ENCODE data around the gene NPDC1. TPM values are rescaled to one million over a fixed set of nuclear protein-coding genes. Genes with fewer than 3 reads are reported as not detected.

Gene NPDC1
- total and polyA plus RNA-seq, 2 donors (not counting 1 experiment from before 2014, with no cell fraction given), result 9.0 to 15.7 TPM

GRCh38 chr9:137038916-137039315, 7.1 kb downstream of the NPDC1 start:
- Histone ChIP-seq H3K9ac (ENCODE audit: insufficient read depth, low read length) (no peak overlapping the region), H4K20me1 (ENCODE audit: control insufficient read depth, extremely low read depth, insufficient read depth, low read length) (no peaks in the 10 kb centered on the region), H2AFZ (ENCODE audit: low read length) (no peak overlapping the region), H3K27me3 (ENCODE audit: control insufficient read depth, insufficient read depth, low read length) (no peaks in the 10 kb centered on the region), H3K4me1 (ENCODE audit: control insufficient read depth, extremely low read depth, insufficient read depth, low read length) (peaks cover under 1% of the 10 kb centered on the region), H3K27ac (ENCODE audit: insufficient read depth, low read length) (no peak overlapping the region), H3K9me3 (ENCODE audit: control insufficient read depth, insufficient read depth, low read depth, low read length) (no peaks in the 10 kb centered on the region), H3K4me3 (replicated peaks in 1 of 4; ENCODE audit: control extremely low read depth in 1 of 4, insufficient read depth in 1 of 4, low read depth in 3 of 4, low read length in 4 of 4) (no peak overlapping the region), H3K36me3 (ENCODE audit: control insufficient read depth, insufficient read depth, low read length) (peaks cover 11% of the 10 kb centered on the region), H3K79me2 (ENCODE audit: control insufficient read depth, insufficient read depth, low read length) (peaks cover 5% of the 10 kb centered on the region), H3K4me2 (ENCODE audit: extremely low read depth, insufficient read depth, low read length) (no peak overlapping the region)
- no peak for DNase-seq (ENCODE audit: low read depth in 2 of 2)
- no peak for TF ChIP-seq CTCF (conservative IDR thresholded peaks at IDR 0.05 in 1 of 2, IDR thresholded peaks at IDR 0.05 in 1 of 2; ENCODE audit: low read depth in 1 of 2, low read length in 2 of 2)
- TF ChIP-seq EZH2 (IDR thresholded peaks at IDR 0.05; ENCODE audit: low read length, missing control alignments), result no peak

GRCh38 chr9:137037483-137037882, 8.5 kb downstream of the NPDC1 start:
- no peaks in the 10 kb centered on the region for H4K20me1 ChIP-seq (ENCODE audit: control insufficient read depth, extremely low read depth, insufficient read depth, low read length)
- no peak for DNase-seq (ENCODE audit: low read depth in 2 of 2)
- H3K27me3 ChIP-seq (ENCODE audit: control insufficient read depth, insufficient read depth, low read length), result no peaks in the 10 kb centered on the region
- no peaks in the 10 kb centered on the region for H3K9me3 ChIP-seq (ENCODE audit: control insufficient read depth, insufficient read depth, low read depth, low read length)
- H3K4me2 ChIP-seq (ENCODE audit: extremely low read depth, insufficient read depth, low read length), result no peak overlapping the region
- H3K36me3 ChIP-seq (ENCODE audit: control insufficient read depth, insufficient read depth, low read length), result peaks cover 11% of the 10 kb centered on the region
- no peak overlapping the region for H3K27ac ChIP-seq (ENCODE audit: insufficient read depth, low read length)
- H2AFZ ChIP-seq (ENCODE audit: low read length), result no peak overlapping the region
- no peaks in the 10 kb centered on the region for H3K79me2 ChIP-seq (ENCODE audit: control insufficient read depth, insufficient read depth, low read length)
- no peak overlapping the region for H3K4me3 ChIP-seq (replicated peaks in 1 of 4; ENCODE audit: control extremely low read depth in 1 of 4, insufficient read depth in 1 of 4, low read depth in 3 of 4, low read length in 4 of 4)
- TF ChIP-seq CTCF (conservative IDR thresholded peaks at IDR 0.05 in 1 of 2, IDR thresholded peaks at IDR 0.05 in 1 of 2; ENCODE audit: low read depth in 1 of 2, low read length in 2 of 2), result no peak
- TF ChIP-seq EZH2 (IDR thresholded peaks at IDR 0.05; ENCODE audit: low read length, missing control alignments), result no peak
- H3K9ac ChIP-seq (ENCODE audit: insufficient read depth, low read length), result no peak overlapping the region
- no peaks in the 10 kb centered on the region for H3K4me1 ChIP-seq (ENCODE audit: control insufficient read depth, extremely low read depth, insufficient read depth, low read length)

GRCh38 chr9:137037035-137037434, 8.9 kb downstream of the NPDC1 start:
- no peak overlapping the region for H3K4me3 ChIP-seq (replicated peaks in 1 of 4; ENCODE audit: control extremely low read depth in 1 of 4, insufficient read depth in 1 of 4, low read depth in 3 of 4, low read length in 4 of 4)
- no peaks in the 10 kb centered on the region for H3K4me1 ChIP-seq (ENCODE audit: control insufficient read depth, extremely low read depth, insufficient read depth, low read length)
- no peak for TF ChIP-seq EZH2 (IDR thresholded peaks at IDR 0.05; ENCODE audit: low read length, missing control alignments)
- peaks cover 11% of the 10 kb centered on the region for H3K36me3 ChIP-seq (ENCODE audit: control insufficient read depth, insufficient read depth, low read length)
- H3K9me3 ChIP-seq (ENCODE audit: control insufficient read depth, insufficient read depth, low read depth, low read length), result no peaks in the 10 kb centered on the region
- H3K9ac ChIP-seq (ENCODE audit: insufficient read depth, low read length), result no peak overlapping the region
- no peaks in the 10 kb centered on the region for H3K79me2 ChIP-seq (ENCODE audit: control insufficient read depth, insufficient read depth, low read length)
- no peak for DNase-seq (ENCODE audit: low read depth in 2 of 2)
- H4K20me1 ChIP-seq (ENCODE audit: control insufficient read depth, extremely low read depth, insufficient read depth, low read length), result no peaks in the 10 kb centered on the region
- H2AFZ ChIP-seq (ENCODE audit: low read length), result no peak overlapping the region
- H3K27me3 ChIP-seq (ENCODE audit: control insufficient read depth, insufficient read depth, low read length), result no peaks in the 10 kb centered on the region
- no peak overlapping the region for H3K27ac ChIP-seq (ENCODE audit: insufficient read depth, low read length)
- H3K4me2 ChIP-seq (ENCODE audit: extremely low read depth, insufficient read depth, low read length), result no peak overlapping the region
